Spleen (tissue), 13 donors: Measurements from ENCODE around the gene BIVM. TPM values are rescaled to one million over a fixed set of nuclear protein-coding genes. Genes with fewer than 3 reads are reported as not detected.

Experiments used
- DNase-seq: peaks from one replicate; pipeline ENCODE4 v3.0.0-alpha.2; 2020
- H3K27ac ChIP-seq, 8 donors: fragments of 200-600 bp; sonication (generic) in 7 of 8; 1 replicate in 4 of 8; 2 replicates in 4 of 8; pipeline versions ENCODE4 v1.5.0 to v1.8.0; 2016 to 2021; ENCODE audit warnings: inconsistent platforms in 4 of 8, mild to moderate bottlenecking in 4 of 8, moderate library complexity in 1 of 8
- H3K27me3 ChIP-seq, 7 donors: fragments of 200-600 bp; sonication (generic) in 6 of 7; replicated peaks in 1 of 7; 1 replicate in 4 of 7; 2 replicates in 3 of 7; pipeline versions ENCODE4 v1.5.0 to v1.8.0; 2016 to 2021; ENCODE audit warnings: inconsistent platforms in 3 of 7, mild to moderate bottlenecking in 1 of 7
- H3K36me3 ChIP-seq, 6 donors: fragments of 200-600 bp; sonication (generic) in 5 of 6; 1 replicate in 4 of 6; 2 replicates in 2 of 6; pipeline versions ENCODE4 v1.5.0 to v1.8.0; 2016 to 2021; ENCODE audit warnings: inconsistent platforms in 2 of 6
- H3K4me1 ChIP-seq, 6 donors: fragments of 200-600 bp; sonication (generic) in 5 of 6; 1 replicate in 3 of 6; 2 replicates in 3 of 6; pipeline versions ENCODE4 v1.5.0 to v1.8.0; 2016 to 2021; ENCODE audit warnings: inconsistent platforms in 3 of 6
- H3K4me3 ChIP-seq, 8 donors: fragments of 200-600 bp; sonication (generic) in 7 of 8; 1 replicate in 4 of 8; 2 replicates in 4 of 8; pipeline versions ENCODE4 v1.5.0 to v1.8.0; 2016 to 2021; ENCODE audit warnings: inconsistent platforms in 4 of 8, mild to moderate bottlenecking in 4 of 8, moderate library complexity in 2 of 8
- H3K9me3 ChIP-seq, 8 donors: fragments of 200-600 bp; sonication (generic) in 7 of 8; 1 replicate in 4 of 8; 2 replicates in 4 of 8; pipeline versions ENCODE4 v1.5.0 to v1.8.0; 2016 to 2021; ENCODE audit warnings: inconsistent platforms in 4 of 8
- POLR2A ChIP-seq, 3 donors: fragments of 450-650 bp; IDR thresholded peaks; one replicate each; pipeline ENCODE4 v1.5.1; 2017; ENCODE audit warnings: antibody characterized with exemption in 3 of 3, mild to moderate bottlenecking in 1 of 3
- POLR2AphosphoS5 ChIP-seq, 3 donors: sonication (generic); formaldehyde crosslinking; IDR thresholded peaks; one replicate each; pipeline ENCODE4 v1.5.1; 2017; ENCODE audit warnings: antibody characterized with exemption in 3 of 3
- WGBS, 5 donors: extraction: QIAGEN DNeasy Blood & Tissue Kit in 3 of 5; methylation state at CpG; one replicate each; pipeline versions ENCODE4 v1.1.5 to v1.1.7; 2013 to 2018; 5-methylcytosine and 5-hydroxymethylcytosine counted together
- intact Hi-C: fragments of 100-400 bp; cut with DNase I; formaldehyde crosslinking; loops from one replicate; pipeline ENCODE4 v1.15.0; 2023; ENCODE audit warnings: low total_unique reads
- long read RNA-seq, 2 donors: transcript quantifications; one replicate each; lab custom pipeline, GENCODE V29; 2026
- polyA plus RNA-seq, 3 donors: library from polyadenylated mRNA; stranded (reverse); fragments of 200-250 nt; gene quantifications; one replicate each; pipeline ENCODE4 v1.2.1, GENCODE V29; 2013
- total RNA-seq, 7 donors: library from RNA; depleted of rRNA in 3 of 7; stranded (reverse); fragments of >200 nt in 3 of 7; fragmentation: NEBNext Ultra II Directional in 4 of 7; extraction: Animal tissue kit (Norgen Biotek cat#: 25700) in 4 of 7; gene quantifications; one replicate each; pipeline versions ENCODE4 v1.1.0 to v1.2.1, GENCODE V29; 2016 to 2021
- TF ChIP-seq, protein P1 (sequence below), 11 experiments: fragments of 200-600 bp in 7 of 11; fragments of 450-650 bp in 4 of 11; sonication (generic) in 4 of 11; IDR thresholded peaks in 8 of 11; conservative IDR thresholded peaks in 3 of 11; 1 replicate in 7 of 11; 2 replicates in 4 of 11; pipeline versions ENCODE4 v1.4.0 to v1.8.0; 2016 to 2021; ENCODE audit warnings: antibody characterized with exemption in 11 of 11, inconsistent platforms in 4 of 11, mild to moderate bottlenecking in 1 of 11
- donor health status: healthy with polysubstance abuse.
- donor health status: DM: no; HTN: no; CAD: no; lungs with moderate emphysema.
- donor health status: DM: no; HTN: no; CAD: no.
- donor health status: Bipolar disorder and iron deficiency.
- donor health status: healthy.
- donor health status: DM: no; HTN: no; CAD: no.
- donor health status: DM: yes; HTN: yes; CAD: no.

The BIVM gene, protein sequence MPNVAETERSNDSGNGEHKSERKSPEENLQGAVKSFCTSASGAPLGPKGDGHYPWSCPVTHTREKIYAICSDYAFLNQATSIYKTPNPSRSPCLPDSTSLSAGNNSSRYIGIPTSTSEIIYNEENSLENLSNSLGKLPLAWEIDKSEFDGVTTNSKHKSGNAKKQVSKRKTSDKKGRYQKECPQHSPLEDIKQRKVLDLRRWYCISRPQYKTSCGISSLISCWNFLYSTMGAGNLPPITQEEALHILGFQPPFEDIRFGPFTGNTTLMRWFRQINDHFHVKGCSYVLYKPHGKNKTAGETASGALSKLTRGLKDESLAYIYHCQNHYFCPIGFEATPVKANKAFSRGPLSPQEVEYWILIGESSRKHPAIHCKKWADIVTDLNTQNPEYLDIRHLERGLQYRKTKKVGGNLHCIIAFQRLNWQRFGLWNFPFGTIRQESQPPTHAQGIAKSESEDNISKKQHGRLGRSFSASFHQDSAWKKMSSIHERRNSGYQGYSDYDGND
- total RNA-seq, result 10 to 100 TPM in 6 of 7 donors, 1 to 10 TPM in 1; 9.7 to 30.4 (median 18.8) TPM
- polyA plus RNA-seq, result 10 to 100 TPM in 1 of 3 donors, 1 to 10 TPM in 2; 6.0 to 10.6 (median 8.4) TPM
- long read RNA-seq, donor 1, partial matches to known transcripts, result 0 of 1 reads
- long read RNA-seq, donor 1, other reads (novel, unspliced or antisense), result 0 of 1 reads
- long read RNA-seq, donor 2, partial matches to known transcripts, result 0 of 1 reads
- long read RNA-seq, donor 2, other reads (novel, unspliced or antisense), result 0 of 1 reads

DNA sequence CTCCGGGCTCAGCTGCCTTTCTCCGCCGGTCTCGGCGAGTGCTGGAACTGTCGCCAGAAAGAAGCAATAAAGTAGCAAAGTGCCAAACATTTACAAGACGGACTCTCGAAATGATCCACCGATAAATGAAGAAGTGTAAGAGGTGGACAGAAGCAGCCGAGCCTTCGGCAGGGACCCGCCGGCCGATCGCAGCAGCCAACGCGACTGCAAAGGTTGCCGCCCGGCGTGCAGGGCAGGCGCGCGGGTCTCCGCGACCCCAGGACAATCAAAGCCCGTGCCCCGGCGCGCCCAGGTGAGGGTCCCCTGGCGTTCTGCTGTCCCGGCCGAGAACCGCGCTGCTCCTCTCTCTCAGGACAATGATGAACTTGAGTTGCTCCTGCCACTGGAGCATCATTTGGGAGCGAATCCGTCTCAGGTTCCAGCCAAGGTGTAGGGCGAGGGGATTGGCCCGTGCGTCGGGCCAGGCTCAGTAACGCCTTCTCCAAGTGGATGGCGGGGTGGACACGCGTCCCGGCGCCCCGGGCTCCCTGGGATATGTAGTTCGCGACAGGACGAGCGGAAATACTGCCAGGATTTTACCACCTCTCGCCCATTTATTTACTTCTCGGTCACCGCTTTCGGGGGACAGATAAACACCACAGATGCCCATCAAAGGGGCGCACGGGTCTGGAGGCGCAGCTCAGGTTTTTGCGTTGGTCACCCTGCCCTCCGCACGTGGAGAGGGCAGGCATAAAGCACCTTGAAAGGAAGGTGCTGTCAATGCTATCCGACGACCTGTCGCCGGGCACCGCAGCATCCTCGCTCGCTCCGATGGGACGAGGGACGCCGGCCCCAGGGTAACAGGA, at the start of gene BIVM, which contains the start of gene POGLUT2:
BIVM (plus strand) TSS at position 539 of the 845 bp plus-strand sequence. CDS start 8,149 bp downstream, outside the sequence.
POGLUT2 (minus strand) TSS at position 396 of the 845 bp plus-strand sequence; CDS start at position 90, 306 bp downstream.
- peak; percentile 88 for DNase-seq
- intact Hi-C loops, result no loop called here
- H3K36me3 ChIP-seq, result no peaks in the 10 kb centered on the region
- no peak for TF ChIP-seq POLR2A (IDR thresholded peaks at IDR 0.05)
- peak; percentile 39 to 73 (median 70) for TF ChIP-seq POLR2AphosphoS5 (IDR thresholded peaks at IDR 0.05)
- H3K9me3 ChIP-seq, result no peaks in the 10 kb centered on the region
- peak within 1 kb of the TSS; percentile 69 to 89 (median 82) for H3K4me3 ChIP-seq
- WGBS, 5 donors, result 0 to 1% (median 1%) methylated on average over 48 to 72 of the region's 72 CpGs
- peak within 1 kb of the TSS; percentile 58 to 86 (median 84) for H3K27ac ChIP-seq
- H3K27me3 ChIP-seq, result peaks cover 0 to 22% (median 12%) of the 10 kb centered on the region in 7 donors
- peaks cover 17 to 63% (median 43%) of the 10 kb centered on the region in 6 donors for H3K4me1 ChIP-seq

DNA sequence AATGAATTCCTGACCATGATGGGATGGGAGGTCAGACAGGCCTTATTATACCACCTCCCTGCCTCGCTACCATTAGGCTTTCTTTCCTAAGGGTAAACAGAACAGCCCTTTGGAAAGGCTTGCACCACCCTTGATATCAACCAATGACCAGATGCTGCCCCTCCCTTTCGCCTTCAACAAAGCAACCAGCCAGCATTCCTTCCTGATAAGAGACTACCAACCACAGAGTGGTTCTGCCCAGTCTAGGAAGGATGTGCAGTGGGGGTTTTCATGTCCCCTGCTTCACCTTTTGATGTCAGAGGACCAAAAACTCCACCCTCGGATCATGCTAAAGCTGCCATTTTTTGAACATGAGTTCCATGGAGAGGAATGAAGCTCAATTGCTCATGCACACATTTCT, 47.0 kb upstream of the BIVM start:
- intact Hi-C loops, result no loop called here
- no peak for DNase-seq
- Histone ChIP-seq H3K27me3 (no peaks in the 10 kb centered on the region), H3K27ac (no peak overlapping the region), H3K36me3 (no peaks in the 10 kb centered on the region), H3K4me3 (no peak overlapping the region), H3K4me1 (no peaks in the 10 kb centered on the region), H3K9me3 (peaks cover 0 to 16% (median 0%) of the 10 kb centered on the region in 8 donors)
- WGBS, 5 donors, result 81 to 95% (median 93%) methylated on average over 3 of the region's 3 CpGs
- no peak for TF ChIP-seq POLR2AphosphoS5 (IDR thresholded peaks at IDR 0.05)
- TF ChIP-seq, protein P1, sequence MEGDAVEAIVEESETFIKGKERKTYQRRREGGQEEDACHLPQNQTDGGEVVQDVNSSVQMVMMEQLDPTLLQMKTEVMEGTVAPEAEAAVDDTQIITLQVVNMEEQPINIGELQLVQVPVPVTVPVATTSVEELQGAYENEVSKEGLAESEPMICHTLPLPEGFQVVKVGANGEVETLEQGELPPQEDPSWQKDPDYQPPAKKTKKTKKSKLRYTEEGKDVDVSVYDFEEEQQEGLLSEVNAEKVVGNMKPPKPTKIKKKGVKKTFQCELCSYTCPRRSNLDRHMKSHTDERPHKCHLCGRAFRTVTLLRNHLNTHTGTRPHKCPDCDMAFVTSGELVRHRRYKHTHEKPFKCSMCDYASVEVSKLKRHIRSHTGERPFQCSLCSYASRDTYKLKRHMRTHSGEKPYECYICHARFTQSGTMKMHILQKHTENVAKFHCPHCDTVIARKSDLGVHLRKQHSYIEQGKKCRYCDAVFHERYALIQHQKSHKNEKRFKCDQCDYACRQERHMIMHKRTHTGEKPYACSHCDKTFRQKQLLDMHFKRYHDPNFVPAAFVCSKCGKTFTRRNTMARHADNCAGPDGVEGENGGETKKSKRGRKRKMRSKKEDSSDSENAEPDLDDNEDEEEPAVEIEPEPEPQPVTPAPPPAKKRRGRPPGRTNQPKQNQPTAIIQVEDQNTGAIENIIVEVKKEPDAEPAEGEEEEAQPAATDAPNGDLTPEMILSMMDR (IDR thresholded peaks at IDR 0.05 in 8 of 11, conservative IDR thresholded peaks at IDR 0.05 in 3 of 11), result no peak
- TF ChIP-seq POLR2A (IDR thresholded peaks at IDR 0.05), result no peak

DNA sequence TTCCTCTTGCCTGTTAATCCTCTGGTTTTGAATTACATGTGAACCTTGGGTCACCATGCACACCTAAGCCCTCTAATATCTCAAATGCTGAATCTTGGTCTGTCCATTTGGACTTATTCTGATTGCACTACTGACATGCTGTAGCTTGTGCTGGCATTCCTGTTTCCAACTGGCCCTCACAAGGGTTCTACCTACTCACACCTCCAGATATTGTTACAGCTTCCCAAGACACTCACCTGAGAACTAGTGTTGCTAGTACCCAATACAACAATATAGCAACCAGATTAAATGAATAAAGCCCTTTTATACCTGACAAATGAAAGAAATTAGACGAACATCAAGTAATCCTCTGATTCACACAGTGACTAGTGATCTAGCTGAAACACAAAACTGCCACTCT, 41.9 kb upstream of the BIVM start:
- DNase-seq, result no peak
- intact Hi-C loops, result no loop called here
- Histone ChIP-seq H3K36me3 (no peaks in the 10 kb centered on the region), H3K4me1 (no peaks in the 10 kb centered on the region), H3K9me3 (peaks cover 0 to 11% (median 0%) of the 10 kb centered on the region in 8 donors), H3K4me3 (no peak overlapping the region), H3K27ac (no peak overlapping the region), H3K27me3 (no peaks in the 10 kb centered on the region)
- 78 to 100% (median 83%) methylated on average over 1 of the region's 1 CpG for WGBS, 5 donors
- TF ChIP-seq POLR2AphosphoS5 (IDR thresholded peaks at IDR 0.05) (no peak), POLR2A (IDR thresholded peaks at IDR 0.05) (no peak)
- TF ChIP-seq, protein P1 (IDR thresholded peaks at IDR 0.05 in 8 of 11, conservative IDR thresholded peaks at IDR 0.05 in 3 of 11), result no peak

DNA sequence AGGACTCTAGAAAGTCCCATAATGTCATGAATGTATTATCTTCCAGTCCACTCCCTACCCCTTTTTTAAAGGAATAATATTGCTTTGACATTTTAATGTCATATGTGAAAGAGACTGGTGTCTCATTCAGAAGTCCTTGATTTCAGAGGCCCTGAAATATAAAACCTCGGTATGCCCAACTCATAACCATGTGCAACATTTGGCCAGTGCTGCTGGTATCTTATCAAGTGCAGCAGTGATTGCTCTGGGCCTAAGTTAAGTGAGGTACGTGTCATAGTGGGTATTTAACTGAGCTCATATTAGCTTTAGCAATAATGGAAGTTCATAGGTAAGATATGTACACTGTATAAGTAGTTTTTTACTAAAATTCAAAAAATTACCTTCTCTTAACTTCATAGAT, 40.1 kb upstream of the BIVM start:
- intact Hi-C loops, result no loop called here
- 89 to 96% (median 89%) methylated on average over 2 of the region's 2 CpGs for WGBS, 5 donors
- DNase-seq, result no peak

More for the DNA sequence above, 40.1 kb upstream of the BIVM start:
- Histone ChIP-seq H3K4me1 (no peaks in the 10 kb centered on the region), H3K36me3 (no peaks in the 10 kb centered on the region), H3K9me3 (no peaks in the 10 kb centered on the region), H3K4me3 (no peak overlapping the region), H3K27ac (no peak overlapping the region), H3K27me3 (no peaks in the 10 kb centered on the region)
- TF ChIP-seq, protein P1 (IDR thresholded peaks at IDR 0.05 in 8 of 11, conservative IDR thresholded peaks at IDR 0.05 in 3 of 11), result no peak
- TF ChIP-seq POLR2AphosphoS5 (IDR thresholded peaks at IDR 0.05) (no peak), POLR2A (IDR thresholded peaks at IDR 0.05) (no peak)
